ENCODE results near the gene LCE6A. TPM values are rescaled to one million over a fixed set of nuclear protein-coding genes. Genes with fewer than 3 reads are reported as not detected.

The LCE6A gene
- total RNA-seq, 1 donor from 2014 or later, result not detected

DNA sequence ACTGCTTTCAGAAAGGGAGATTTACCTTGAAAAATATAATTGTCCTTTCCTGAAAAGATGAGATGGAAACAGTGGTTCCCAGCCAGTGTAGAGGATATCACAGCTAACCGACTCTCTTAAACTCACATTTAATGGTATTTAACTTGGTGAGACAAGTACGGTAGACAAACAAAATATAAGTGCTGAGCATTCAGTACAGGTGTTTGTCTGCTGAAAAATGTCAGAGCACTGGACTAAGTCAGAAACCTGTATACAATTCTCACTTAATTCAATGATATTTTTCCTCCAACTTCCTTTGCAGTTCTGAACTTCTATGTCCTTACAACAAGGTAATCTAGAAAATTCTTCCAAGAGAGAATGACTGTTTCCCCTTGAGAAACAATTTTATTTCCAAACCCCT, 31.0 kb upstream of the LCE6A start, which contains the start of gene LCE1B:
LCE1B (plus strand) TSS at position 301 of the 400 bp plus-strand sequence. CDS start 476 bp downstream, outside the sequence.
- no peak for DNase-seq (ENCODE audit: low read depth)
- H3K27me3 ChIP-seq (ENCODE audit: control insufficient read depth, insufficient read depth, low read length), result no peaks in the 10 kb centered on the region
- TF ChIP-seq, protein P1, sequence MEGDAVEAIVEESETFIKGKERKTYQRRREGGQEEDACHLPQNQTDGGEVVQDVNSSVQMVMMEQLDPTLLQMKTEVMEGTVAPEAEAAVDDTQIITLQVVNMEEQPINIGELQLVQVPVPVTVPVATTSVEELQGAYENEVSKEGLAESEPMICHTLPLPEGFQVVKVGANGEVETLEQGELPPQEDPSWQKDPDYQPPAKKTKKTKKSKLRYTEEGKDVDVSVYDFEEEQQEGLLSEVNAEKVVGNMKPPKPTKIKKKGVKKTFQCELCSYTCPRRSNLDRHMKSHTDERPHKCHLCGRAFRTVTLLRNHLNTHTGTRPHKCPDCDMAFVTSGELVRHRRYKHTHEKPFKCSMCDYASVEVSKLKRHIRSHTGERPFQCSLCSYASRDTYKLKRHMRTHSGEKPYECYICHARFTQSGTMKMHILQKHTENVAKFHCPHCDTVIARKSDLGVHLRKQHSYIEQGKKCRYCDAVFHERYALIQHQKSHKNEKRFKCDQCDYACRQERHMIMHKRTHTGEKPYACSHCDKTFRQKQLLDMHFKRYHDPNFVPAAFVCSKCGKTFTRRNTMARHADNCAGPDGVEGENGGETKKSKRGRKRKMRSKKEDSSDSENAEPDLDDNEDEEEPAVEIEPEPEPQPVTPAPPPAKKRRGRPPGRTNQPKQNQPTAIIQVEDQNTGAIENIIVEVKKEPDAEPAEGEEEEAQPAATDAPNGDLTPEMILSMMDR (IDR thresholded peaks at IDR 0.05; ENCODE audit: insufficient read depth, low read length, severe bottlenecking), result no peak
- FAIRE-seq, result no peak
- no peak within 1 kb of the TSS for H3K4me3 ChIP-seq (ENCODE audit: low read depth, low read length)
- no peaks in the 10 kb centered on the region for H3K36me3 ChIP-seq (ENCODE audit: control insufficient read depth, insufficient read depth, low read length)

GRCh38 chr1:152817309-152817708, 25.3 kb upstream of the LCE6A start:
- DNase-seq (ENCODE audit: low read depth) (peak; percentile 86), FAIRE-seq (no peak)
- TF ChIP-seq, protein P1 (IDR thresholded peaks at IDR 0.05; ENCODE audit: insufficient read depth, low read length, severe bottlenecking), result no peak
- Histone ChIP-seq H3K4me3 (ENCODE audit: low read depth, low read length) (no peak overlapping the region), H3K27me3 (ENCODE audit: control insufficient read depth, insufficient read depth, low read length) (no peaks in the 10 kb centered on the region), H3K36me3 (ENCODE audit: control insufficient read depth, insufficient read depth, low read length) (no peaks in the 10 kb centered on the region)

DNA sequence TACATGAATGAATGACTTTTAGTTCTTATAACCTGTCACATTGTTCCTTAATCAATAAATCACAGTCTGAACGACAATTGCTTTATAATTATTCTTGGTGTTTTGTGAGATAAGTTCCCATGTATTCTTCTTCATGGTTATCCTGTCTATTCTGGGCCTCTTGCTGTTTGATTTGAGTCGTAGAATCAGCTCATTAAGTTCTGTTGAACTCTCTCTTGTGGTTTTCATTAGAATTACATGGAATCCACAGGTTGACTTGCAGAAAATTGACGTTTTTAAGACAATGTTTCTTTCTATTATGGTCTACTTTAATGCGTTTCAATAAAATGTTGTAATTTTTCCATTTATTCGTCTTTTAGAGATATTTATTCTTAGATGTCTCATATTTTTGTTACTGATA, 19.4 kb upstream of the LCE6A start:
- TF ChIP-seq, protein P1 (IDR thresholded peaks at IDR 0.05; ENCODE audit: insufficient read depth, low read length, severe bottlenecking), result no peak
- Histone ChIP-seq H3K27me3 (ENCODE audit: control insufficient read depth, insufficient read depth, low read length) (peaks cover 6% of the 10 kb centered on the region), H3K4me3 (ENCODE audit: low read depth, low read length) (no peak overlapping the region), H3K36me3 (ENCODE audit: control insufficient read depth, insufficient read depth, low read length) (no peaks in the 10 kb centered on the region)
- no peak for DNase-seq (ENCODE audit: low read depth)
- no peak for FAIRE-seq

GRCh38 chr1:152824964-152825363, 17.7 kb upstream of the LCE6A start:
- H3K4me3 ChIP-seq (ENCODE audit: low read depth, low read length), result no peak overlapping the region
- H3K27me3 ChIP-seq (ENCODE audit: control insufficient read depth, insufficient read depth, low read length), result peaks cover 6% of the 10 kb centered on the region
- DNase-seq (ENCODE audit: low read depth) (peak; percentile 69), FAIRE-seq (no peak)
- H3K36me3 ChIP-seq (ENCODE audit: control insufficient read depth, insufficient read depth, low read length), result no peaks in the 10 kb centered on the region
- TF ChIP-seq, protein P1 (IDR thresholded peaks at IDR 0.05; ENCODE audit: insufficient read depth, low read length, severe bottlenecking), result no peak

- TF ChIP-seq, protein P1 (IDR thresholded peaks at IDR 0.05; ENCODE audit: insufficient read depth, low read length, severe bottlenecking), result no peak
- Histone ChIP-seq H3K4me3 (ENCODE audit: low read depth, low read length) (no peak within 1 kb of the TSS), H3K27me3 (ENCODE audit: control insufficient read depth, insufficient read depth, low read length) (peaks cover 6% of the 10 kb centered on the region), H3K36me3 (ENCODE audit: control insufficient read depth, insufficient read depth, low read length) (no peaks in the 10 kb centered on the region)
- DNase-seq (ENCODE audit: low read depth) (no peak), FAIRE-seq (no peak)
These were observed 15.5 kb upstream of the LCE6A start, which contains the start of gene LCE1A for GRCh38 chr1:152827173-152827572. Gene LCE1A (plus strand): TSS chr1:152827473. CDS start chr1:152827473, 0 bp downstream.

DNA sequence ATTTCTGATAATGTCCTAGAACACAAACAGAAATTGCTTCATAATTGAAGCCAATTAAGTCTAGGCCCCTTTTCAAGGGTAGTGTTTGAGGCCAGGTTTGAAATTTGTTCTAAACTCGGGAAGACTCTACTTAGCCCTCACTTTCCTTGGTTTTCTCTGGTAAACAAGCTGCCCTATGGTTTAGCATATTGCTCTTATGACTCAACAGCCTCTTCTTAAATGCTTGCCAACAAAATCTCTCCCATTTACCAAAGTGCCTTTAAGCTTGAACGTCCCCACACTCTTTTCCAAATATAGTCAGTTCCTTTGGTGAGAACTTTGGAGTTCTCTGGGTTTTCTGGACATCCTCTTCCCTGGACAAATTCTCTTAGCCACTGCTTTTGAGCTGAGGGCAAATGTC, 5.8 kb upstream of the LCE6A start:
- FAIRE-seq, result no peak
- DNase-seq (ENCODE audit: low read depth), result no peak
- peaks cover 2% of the 10 kb centered on the region for H3K27me3 ChIP-seq (ENCODE audit: control insufficient read depth, insufficient read depth, low read length)
- H3K4me3 ChIP-seq (ENCODE audit: low read depth, low read length), result no peak overlapping the region
- TF ChIP-seq, protein P1 (IDR thresholded peaks at IDR 0.05; ENCODE audit: insufficient read depth, low read length, severe bottlenecking), result no peak
- H3K36me3 ChIP-seq (ENCODE audit: control insufficient read depth, insufficient read depth, low read length), result no peaks in the 10 kb centered on the region

Measured in bronchial epithelial cell (primary cell).